SK-N-SH (cell line): ENCODE results near the gene ADORA2A. TPM values are rescaled to one million over a fixed set of nuclear protein-coding genes. Genes with fewer than 3 reads are reported as not detected.

Source experiments
- CTCF ChIA-PET: fragments of 300-600, 350-600 bp; formaldehyde crosslinking; extraction: SDS; loops from one replicate; lab custom pipeline; 2021; lab: Yijun Ruan, JAX
- POLR2A ChIA-PET: fragments of 350-600 bp; sonication (Branson Sonifier 250); formaldehyde crosslinking; extraction: SDS; loops from one replicate; lab custom pipeline; 2020; ENCODE audit warnings: antibody characterized with exemption, inconsistent platforms; lab: Yijun Ruan, JAX
- DNase-seq: peaks from one replicate; pipeline ENCODE4 v3.0.0; 2012
- H2AFZ ChIP-seq: fragments of 200-600 bp; sonication (generic); 2 replicates; pipeline ENCODE4 v1.8.1; 2016; ENCODE audit warnings: antibody characterized with exemption, mild to moderate bottlenecking, low read depth
- H3F3A ChIP-seq: fragments of 200-600 bp; sonication (generic); replicated peaks from 2 replicates; pipeline ENCODE3; 2016; ENCODE audit warnings: antibody characterized with exemption, mild to moderate bottlenecking; ENCODE audit not compliant: insufficient read depth
- H3K27ac ChIP-seq, 2 experiments: fragments of 200-500 bp in 1 of 2; fragments of 200-600 bp in 1 of 2; sonication (Bioruptor generic) in 1 of 2; sonication (generic), shearing (Covaris generic) in 1 of 2; 2 replicates each; pipeline versions ENCODE4 v1.5.1 to v1.6.1; 2014 to 2016; ENCODE audit warnings: low read depth in 2 of 2, inconsistent platforms in 1 of 2, low read length in 1 of 2, mild to moderate bottlenecking in 1 of 2, mixed read lengths in 1 of 2
- H3K27me3 ChIP-seq: fragments of 200-600 bp; sonication (generic), shearing (Covaris generic); 2 replicates; pipeline ENCODE4 v1.6.1; 2016; ENCODE audit warnings: mixed run types; ENCODE audit not compliant: insufficient read depth
- H3K36me3 ChIP-seq, 2 experiments: fragments of 200-500 bp in 1 of 2; fragments of 200-600 bp in 1 of 2; sonication (Bioruptor generic) in 1 of 2; sonication (generic) in 1 of 2; replicated peaks in 1 of 2; 2 replicates each; pipeline versions ENCODE3 to v1.5.1; 2014 to 2016; ENCODE audit warnings: low read length in 1 of 2, mild to moderate bottlenecking in 1 of 2; ENCODE audit not compliant: insufficient read depth in 2 of 2, control insufficient read depth in 1 of 2
- H3K4me1 ChIP-seq, 2 experiments: fragments of 200-500 bp in 1 of 2; fragments of 200-600 bp in 1 of 2; sonication (Bioruptor generic) in 1 of 2; sonication (generic), shearing (Covaris generic) in 1 of 2; 2 replicates each; pipeline versions ENCODE4 v1.5.1 to v1.6.1; 2014 to 2016; ENCODE audit warnings: low read depth in 1 of 2, low read length in 1 of 2, mixed run types in 1 of 2; ENCODE audit not compliant: insufficient read depth in 2 of 2, control insufficient read depth in 1 of 2
- H3K4me2 ChIP-seq: fragments of 200-600 bp; sonication (generic), shearing (Covaris generic); 2 replicates; pipeline ENCODE4 v1.6.1; 2017; ENCODE audit warnings: mixed run types
- H3K4me3 ChIP-seq, 2 experiments: fragments of 200-500 bp in 1 of 2; fragments of 200-600 bp in 1 of 2; sonication (Bioruptor generic) in 1 of 2; sonication (generic), shearing (Covaris generic) in 1 of 2; 2 replicates each; pipeline versions ENCODE4 v1.5.1 to v1.8.1; 2014 to 2016; ENCODE audit warnings: low read depth in 2 of 2, inconsistent platforms in 1 of 2, low read length in 1 of 2, mild to moderate bottlenecking in 1 of 2, mixed read lengths in 1 of 2, moderate library complexity in 1 of 2
- H3K79me2 ChIP-seq: fragments of 200-600 bp; sonication (generic); 2 replicates; pipeline ENCODE4 v1.8.1; 2017; ENCODE audit warnings: mild to moderate bottlenecking; ENCODE audit not compliant: insufficient read depth
- H3K9ac ChIP-seq: fragments of 200-600 bp; sonication (generic); 2 replicates; pipeline ENCODE4 v1.6.1; 2017; ENCODE audit warnings: mixed run types
- H3K9me2 ChIP-seq: fragments of 200-600 bp; sonication (generic); 2 replicates; pipeline ENCODE4 v1.6.1; 2017; ENCODE audit warnings: mixed run types
- H3K9me3 ChIP-seq: fragments of 200-600 bp; sonication (generic); 2 replicates; pipeline ENCODE4 v1.6.1; 2017; ENCODE audit warnings: mixed run types, mild to moderate bottlenecking, moderate library complexity
- H4K20me1 ChIP-seq: fragments of 200-600 bp; sonication (generic); 2 replicates; pipeline ENCODE4 v1.6.1; 2017; ENCODE audit warnings: mild to moderate bottlenecking, mixed run types; ENCODE audit not compliant: insufficient read depth
- ELF1 ChIP-seq: IDR thresholded peaks from 2 replicates; pipeline ENCODE4 v1.4.0; 2012
- EP300 ChIP-seq, 2 experiments: IDR thresholded peaks; 2 replicates each; pipeline versions ENCODE4 v1.4.0 to v1.6.1; 2012; ENCODE audit warnings: borderline replicate concordance in 1 of 2, low read depth in 1 of 2, low read length in 1 of 2
- FOXM1 ChIP-seq: IDR thresholded peaks from 2 replicates; pipeline ENCODE4 v1.4.0; 2012; ENCODE audit warnings: low read depth, mild to moderate bottlenecking
- GABPA ChIP-seq: IDR thresholded peaks from 2 replicates; pipeline ENCODE4 v1.4.0; 2012; ENCODE audit warnings: low read depth, mild to moderate bottlenecking
- GATA2 ChIP-seq: sonication (generic); formaldehyde crosslinking; IDR thresholded peaks from 2 replicates; pipeline ENCODE4 v1.5.0; 2020; ENCODE audit warnings: mild to moderate bottlenecking, missing genetic modification reagents
- JUND ChIP-seq: IDR thresholded peaks from 2 replicates; pipeline ENCODE4 v1.4.0; 2012
- MEF2A ChIP-seq: IDR thresholded peaks from 2 replicates; pipeline ENCODE4 v1.4.0; 2012; ENCODE audit warnings: low read depth, borderline replicate concordance
- NFIC ChIP-seq: IDR thresholded peaks from 2 replicates; pipeline ENCODE4 v1.4.0; 2012; ENCODE audit warnings: borderline replicate concordance
- PBX3 ChIP-seq: IDR thresholded peaks from 2 replicates; pipeline ENCODE4; 2012
- POLR2AphosphoS5 ChIP-seq: IDR thresholded peaks from 2 replicates; pipeline ENCODE4 v1.6.1; 2012; ENCODE audit warnings: low read depth, low read length
- RAD21 ChIP-seq: IDR thresholded peaks from 2 replicates; pipeline ENCODE4 v1.6.1; 2012; ENCODE audit warnings: mild to moderate bottlenecking, low read length
- RCOR1 ChIP-seq: fragments of 150-350 bp; IDR thresholded peaks from 2 replicates; pipeline ENCODE4 v1.6.1; 2017; ENCODE audit warnings: antibody characterized with exemption, low read length
- REST ChIP-seq: IDR thresholded peaks from 2 replicates; pipeline ENCODE4 v1.6.1; 2012; ENCODE audit warnings: mild to moderate bottlenecking, low read depth, low read length, moderate library complexity
- SIN3A ChIP-seq: IDR thresholded peaks from 2 replicates; pipeline ENCODE4 v1.6.1; 2012; ENCODE audit warnings: low read depth, mild to moderate bottlenecking, low read length, moderate library complexity, borderline replicate concordance
- TCF12 ChIP-seq: IDR thresholded peaks from 2 replicates; pipeline ENCODE4 v1.4.0; 2012
- TEAD4 ChIP-seq: IDR thresholded peaks from 2 replicates; pipeline ENCODE4 v1.4.0; 2012; ENCODE audit warnings: mild to moderate bottlenecking, borderline replicate concordance; ENCODE audit not compliant: insufficient read depth
- USF1 ChIP-seq: IDR thresholded peaks from 2 replicates; pipeline ENCODE4 v1.4.0; 2012; ENCODE audit warnings: low read depth, borderline replicate concordance
- USF2 ChIP-seq: fragments of 150-350 bp; IDR thresholded peaks from 2 replicates; pipeline ENCODE4 v1.6.1; 2017; ENCODE audit warnings: antibody characterized with exemption, low read length, low read depth, borderline replicate concordance
- YY1 ChIP-seq: IDR thresholded peaks from 2 replicates; pipeline ENCODE4 v1.4.0; 2012; ENCODE audit warnings: low read depth, mild to moderate bottlenecking
- WGBS: methylation state at CpG from one replicate; pipeline ENCODE4 v1.1.6; 2017; ENCODE audit warnings: low lambda C conversion rate; 5-methylcytosine and 5-hydroxymethylcytosine counted together
- polyA plus RNA-seq, 3 experiments: library from polyadenylated mRNA; depleted of rRNA; stranded (reverse); fragments of >200 nt; gene quantifications; 2 replicates each; pipeline ENCODE4 v1.2.3, GENCODE V29; 2012

Gene ADORA2A
- polyA plus RNA-seq, 1 of the 3 experiments (the other 2 are of a cell fraction): 9.3 TPM

- ChIA-PET POLR2A (interaction anchor here (3.1 to 3.4 kb wide), 2 partner anchors 12 kb away, joined by 16 to 25 read pairs; no protein-coding TSS in a partner anchor), CTCF (interaction anchor here (0.7 to 6.9 kb wide), 5 partner anchors 11 to 80 kb away, joined by 3 to 42 read pairs (median 8); no protein-coding TSS in a partner anchor)
- Histone ChIP-seq H2AFZ (no peak overlapping the region), H3K27ac (peak overlapping the region in 1 of 2 experiments; percentile 100; a peak in 2 of 4 replicates), H3K79me2 (peaks cover 50% of the 10 kb centered on the region), H3F3A (peaks cover 20% of the 10 kb centered on the region), H3K4me2 (no peak overlapping the region), H3K9me2 (no peaks in the 10 kb centered on the region), H3K27me3 (no peaks in the 10 kb centered on the region), H4K20me1 (peaks cover 2% of the 10 kb centered on the region; the same call in 1 of the 2 replicates), H3K9ac (no peak overlapping the region), H3K4me1 (peaks cover 31 to 86% of the 10 kb centered on the region in 2 experiments), H3K9me3 (no peaks in the 10 kb centered on the region), H3K4me3 (no peak overlapping the region), H3K36me3 (peaks cover 18% of the 10 kb centered on the region in 2 experiments)
- peak; percentile 22 for DNase-seq
- WGBS: 87% methylated on average over 9 of the region's 9 CpGs
- TF ChIP-seq EP300 (IDR thresholded peaks at IDR 0.05; ENCODE audit: borderline replicate concordance in 1 of 2, low read depth in 1 of 2, low read length in 1 of 2) (peak in 1 of 2 experiments; percentile 39; a peak in 1 of 4 replicates), YY1 (no peak), REST (no peak), USF2 (no peak), GATA2 (CRISPR knock-in tag) (peak; percentile 53), PBX3 (no peak), RCOR1 (peak; percentile 50; the same call in 1 of the 2 replicates), GABPA (no peak), RAD21 (no peak), TCF12 (no peak), NFIC (no peak), JUND (no peak), SIN3A (no peak), TEAD4 (no peak), ELF1 (no peak), POLR2AphosphoS5 (no peak), MEF2A (no peak), FOXM1 (no peak), USF1 (no peak)
Measured at GRCh38 chr22:24404561-24405275, 22.7 kb upstream of the ADORA2A start.
